ENCODE data around the gene TMEM223.
A peak's percentile ranks its signal among the peaks of the same experiment; 100 is the strongest.
"Not testable (repeated sequence)": the region's sequence is repeated elsewhere in the genome, so short reads cannot be mapped to it uniquely, and the experiment has no call there.

Gene TMEM223, protein sequence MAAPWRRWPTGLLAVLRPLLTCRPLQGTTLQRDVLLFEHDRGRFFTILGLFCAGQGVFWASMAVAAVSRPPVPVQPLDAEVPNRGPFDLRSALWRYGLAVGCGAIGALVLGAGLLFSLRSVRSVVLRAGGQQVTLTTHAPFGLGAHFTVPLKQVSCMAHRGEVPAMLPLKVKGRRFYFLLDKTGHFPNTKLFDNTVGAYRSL

DNA sequence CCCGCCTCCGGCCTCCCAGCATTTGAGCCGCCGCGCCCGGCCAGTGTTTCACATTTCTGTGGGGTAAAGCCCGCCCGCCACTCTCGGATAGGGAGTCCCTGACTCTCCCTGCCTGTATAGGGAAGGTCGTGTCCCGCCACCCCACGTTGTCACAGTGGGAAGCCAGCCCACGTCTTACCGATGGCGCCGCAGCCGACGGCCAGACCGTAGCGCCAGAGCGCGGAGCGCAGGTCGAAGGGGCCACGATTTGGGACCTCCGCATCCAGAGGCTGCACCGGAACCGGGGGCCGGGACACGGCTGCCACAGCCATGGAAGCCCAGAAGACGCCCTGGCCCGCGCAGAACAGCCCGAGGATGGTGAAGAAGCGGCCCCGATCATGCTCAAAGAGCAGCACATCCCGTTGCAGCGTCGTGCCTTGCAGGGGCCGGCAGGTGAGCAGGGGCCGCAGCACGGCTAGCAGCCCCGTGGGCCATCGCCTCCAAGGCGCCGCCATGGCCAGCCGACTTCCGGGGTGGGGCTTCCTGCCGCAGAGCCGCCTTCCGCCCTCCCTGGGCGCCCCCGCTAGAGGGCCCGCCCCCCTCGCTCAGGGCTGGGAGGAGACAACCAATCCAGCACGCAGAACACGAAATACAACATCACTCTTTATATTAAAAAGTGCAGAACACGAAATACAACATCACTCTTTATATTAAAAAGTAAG, at the start of gene TMEM223:
Gene TMEM223 (minus strand): TSS at position 506 of the 701 bp plus-strand sequence. CDS start 12 bp downstream, at position 494.
- DNase-seq (ENCODE audit: low read depth): peak; percentile 78

DNA sequence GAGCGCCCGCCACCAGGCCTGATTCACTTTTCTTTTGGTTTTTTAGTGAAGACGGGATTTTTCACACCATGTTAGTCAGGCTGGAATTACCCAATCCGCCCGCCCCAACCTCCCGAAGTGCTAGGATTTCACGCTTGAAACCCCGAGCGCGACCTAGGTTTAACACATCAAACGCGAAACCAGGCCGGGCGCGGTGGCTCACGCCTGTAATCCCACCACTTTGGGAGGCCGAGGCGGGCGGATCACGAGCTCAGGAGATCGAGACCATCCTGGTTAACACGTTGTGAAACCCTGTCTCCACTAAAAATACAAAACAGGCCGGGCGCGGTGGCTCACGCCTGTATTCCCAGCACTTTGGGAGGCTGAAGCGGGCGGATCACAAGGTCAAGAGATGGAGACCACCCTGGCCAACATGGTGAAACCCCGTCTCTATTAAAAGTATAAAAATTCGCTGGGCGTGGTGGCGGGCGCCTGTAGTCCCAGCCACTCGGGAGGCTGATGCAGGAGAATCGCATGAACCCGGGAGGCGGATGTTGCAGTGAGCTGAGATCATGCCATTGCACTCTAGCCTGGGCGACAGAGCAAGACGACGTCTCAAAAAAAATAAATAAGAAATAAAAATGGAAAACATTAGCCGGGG, 49.0 kb upstream of the TMEM223 start:
- DNase-seq (ENCODE audit: low read depth): peak; percentile 59

DNA sequence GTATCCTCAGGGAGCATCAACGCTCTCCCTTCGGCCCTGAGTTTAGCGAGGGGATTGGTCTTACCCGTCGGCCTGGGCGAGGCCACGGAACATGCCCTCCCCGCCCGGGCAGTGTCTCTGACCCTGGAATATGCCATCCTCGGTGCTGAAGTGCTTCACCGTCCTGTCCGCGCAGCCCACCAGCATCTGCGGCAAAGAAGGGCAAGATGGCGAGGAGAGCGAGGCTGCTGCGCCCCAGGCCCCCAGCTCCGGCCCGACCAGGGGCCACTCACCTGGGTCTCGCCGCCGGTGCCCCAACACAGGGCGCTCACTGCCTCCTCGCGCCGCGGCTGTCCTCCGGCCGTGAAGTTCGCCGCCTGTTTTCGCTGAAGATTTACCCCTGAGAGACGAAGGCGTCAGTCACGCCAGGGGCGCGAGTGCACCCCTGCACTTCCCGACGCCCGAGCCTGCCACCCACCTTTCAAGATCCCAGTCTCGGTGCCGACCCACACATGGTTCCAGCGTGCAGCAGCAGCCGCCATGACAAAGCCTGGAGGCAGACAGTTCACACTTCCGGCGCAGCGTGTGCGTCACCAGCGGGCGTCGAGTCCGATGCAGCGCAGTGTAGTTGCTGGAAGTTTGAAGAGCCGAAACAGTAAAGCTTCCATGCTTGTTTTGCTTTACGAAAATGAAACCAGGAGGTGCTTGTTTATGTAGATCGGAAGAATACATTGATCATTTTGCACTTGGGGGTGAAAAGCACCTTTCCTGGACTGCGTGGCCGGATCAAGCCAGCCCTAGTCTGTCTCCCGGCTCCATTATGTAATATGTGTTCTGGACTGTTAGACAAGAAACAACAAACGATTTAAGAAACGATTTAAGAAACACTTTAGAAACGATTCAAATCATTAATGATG, 47.5 kb upstream of the TMEM223 start, which contains the start of gene WDR74:
Gene WDR74 (minus strand): TSS at position 541 of the 896 bp plus-strand sequence. CDS start 20 bp downstream, at position 521.
- peak; percentile 85 for DNase-seq (ENCODE audit: low read depth)

DNA sequence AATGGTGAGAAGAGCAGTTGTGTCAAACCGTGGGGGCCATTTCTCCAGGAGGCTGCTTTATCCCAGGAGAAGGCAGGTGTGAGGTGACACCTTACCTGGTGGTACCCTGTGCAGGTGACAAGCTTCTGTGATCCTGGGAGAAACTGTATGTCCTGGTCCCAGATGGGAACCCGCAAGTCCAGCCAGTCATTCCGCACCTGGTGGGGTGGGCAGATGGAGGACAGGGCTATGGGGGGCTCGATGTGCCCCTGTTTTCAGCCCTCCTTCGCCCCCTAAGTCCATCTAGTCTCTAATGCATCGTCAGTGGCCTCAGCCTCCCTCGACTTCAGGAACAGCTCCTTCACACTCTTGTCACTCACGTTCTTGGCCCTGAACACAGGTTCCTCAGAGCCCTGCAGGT, 43.5 kb upstream of the TMEM223 start:
- DNase-seq (ENCODE audit: low read depth): no peak

DNA sequence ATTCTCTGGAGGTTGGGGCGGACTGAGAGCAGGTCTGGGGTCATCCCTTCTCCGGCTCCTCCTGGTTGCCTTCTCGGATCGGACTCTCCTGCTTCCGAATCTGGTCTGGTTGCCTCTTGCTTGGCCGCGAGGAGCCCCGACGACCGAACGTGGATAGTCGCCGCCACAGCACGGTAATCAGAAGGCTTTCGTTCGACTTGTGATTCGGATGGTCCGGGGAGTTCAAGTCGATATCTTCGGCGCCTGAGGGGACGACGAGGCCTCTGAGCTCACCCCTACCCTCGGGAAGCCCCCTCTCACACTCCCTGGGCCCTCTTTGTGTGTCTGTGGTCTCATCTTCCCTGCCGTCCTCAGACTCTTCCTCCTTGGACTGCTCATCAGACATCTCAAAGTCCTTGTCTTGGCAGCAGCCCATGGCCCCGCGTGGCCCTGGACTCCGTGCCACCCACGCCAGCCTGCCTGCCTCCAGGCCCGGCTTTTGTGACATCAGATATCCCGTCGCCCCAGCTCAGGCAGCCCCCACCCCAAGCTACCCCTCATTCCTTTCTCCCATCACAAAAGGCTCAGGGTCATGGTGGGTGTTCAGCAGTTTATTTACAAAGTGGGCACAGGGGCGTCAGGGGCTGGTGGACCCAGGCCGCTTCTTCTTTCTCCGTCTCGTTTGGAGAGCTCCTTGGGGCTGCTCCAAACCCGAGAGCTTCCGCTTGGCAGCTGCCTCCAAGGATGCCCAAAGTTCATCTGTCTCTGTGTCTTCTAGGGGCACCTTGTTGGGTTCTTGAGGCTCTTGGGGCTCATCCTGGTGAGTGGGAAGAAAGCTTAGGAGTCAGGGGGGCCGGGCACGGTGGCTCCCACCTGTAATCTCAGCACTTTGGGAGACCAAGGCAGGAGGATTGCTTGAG, 40.8 kb upstream of the TMEM223 start, which contains the start of gene TEX54:
Gene TEX54 (minus strand): TSS at position 506 of the 899 bp plus-strand sequence.
- no peak for DNase-seq (ENCODE audit: low read depth)

DNA sequence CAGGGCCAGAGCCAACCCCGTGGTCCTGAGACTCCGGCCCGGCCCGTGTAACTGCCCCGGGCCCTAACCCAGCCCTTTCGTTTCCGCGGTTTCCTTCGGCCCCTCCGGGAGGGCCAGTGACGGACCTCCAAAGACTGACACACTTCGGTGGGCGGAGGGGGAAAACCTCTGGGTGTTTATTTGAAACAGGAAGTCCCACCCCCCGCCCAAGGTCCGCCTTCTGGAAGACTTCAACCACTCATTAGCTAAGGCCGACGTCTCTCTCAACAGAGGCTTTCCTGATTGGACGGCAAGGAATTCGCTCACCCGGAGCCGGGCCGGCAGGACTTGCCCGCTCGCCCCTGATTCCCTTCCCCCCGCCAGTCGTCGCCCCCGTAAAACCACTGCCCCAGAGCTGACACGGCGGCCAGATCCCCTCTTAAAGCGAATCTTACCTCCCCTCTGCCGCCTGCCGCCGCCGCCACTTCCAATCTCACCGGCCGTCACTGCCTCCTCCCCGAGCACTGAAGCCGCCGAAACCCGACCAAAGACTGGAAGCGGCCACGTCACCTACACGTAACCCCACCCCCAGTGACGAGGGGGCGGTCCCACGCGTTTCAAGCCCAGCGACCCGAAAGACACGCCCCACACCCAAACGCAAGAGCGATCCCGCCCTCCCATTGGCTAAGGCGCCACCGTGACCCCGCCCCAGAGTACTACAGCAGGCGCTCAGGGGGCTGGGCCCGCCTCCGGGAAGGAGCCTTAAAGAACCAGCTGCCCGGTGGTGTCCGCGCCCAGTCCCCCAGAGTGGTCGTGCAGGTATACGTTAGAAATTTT, 39.9 kb upstream of the TMEM223 start, which contains the start of gene STX5:
Gene STX5 (minus strand): TSS at position 532 of the 816 bp plus-strand sequence. CDS start 808 bp downstream, outside the sequence.
- peak; percentile 99 for DNase-seq (ENCODE audit: low read depth)

DNA sequence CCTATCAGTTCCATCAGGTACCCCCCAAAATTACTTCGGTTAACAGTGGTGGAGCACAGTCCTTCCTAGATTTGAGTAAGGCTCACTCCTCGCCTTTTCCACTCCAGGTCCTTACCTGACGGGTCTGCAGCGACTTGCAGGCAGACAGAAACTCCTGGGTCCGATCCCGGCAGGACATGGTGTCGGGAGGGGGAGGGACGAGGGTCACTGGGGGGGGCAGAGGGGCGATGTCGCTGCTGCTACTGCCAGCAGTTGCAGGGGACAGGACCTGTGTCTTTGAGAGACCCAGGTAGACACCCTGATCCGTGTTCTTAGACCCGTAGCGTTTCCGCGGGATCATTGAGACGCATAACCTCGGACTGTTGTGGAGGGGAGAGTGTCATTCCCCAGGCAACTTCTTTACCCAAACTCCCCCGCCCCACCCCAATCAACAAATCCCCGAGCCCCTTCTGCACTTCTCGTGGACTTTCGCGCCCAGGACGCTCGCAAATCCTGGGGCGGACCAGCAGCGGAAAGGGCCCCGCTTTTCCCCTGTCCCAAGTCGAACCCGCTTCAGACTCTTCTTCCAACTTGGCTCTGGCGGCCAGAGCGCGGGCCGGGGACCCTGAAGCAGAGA, 39.2 kb upstream of the TMEM223 start:
- DNase-seq (ENCODE audit: low read depth): no peak

DNA sequence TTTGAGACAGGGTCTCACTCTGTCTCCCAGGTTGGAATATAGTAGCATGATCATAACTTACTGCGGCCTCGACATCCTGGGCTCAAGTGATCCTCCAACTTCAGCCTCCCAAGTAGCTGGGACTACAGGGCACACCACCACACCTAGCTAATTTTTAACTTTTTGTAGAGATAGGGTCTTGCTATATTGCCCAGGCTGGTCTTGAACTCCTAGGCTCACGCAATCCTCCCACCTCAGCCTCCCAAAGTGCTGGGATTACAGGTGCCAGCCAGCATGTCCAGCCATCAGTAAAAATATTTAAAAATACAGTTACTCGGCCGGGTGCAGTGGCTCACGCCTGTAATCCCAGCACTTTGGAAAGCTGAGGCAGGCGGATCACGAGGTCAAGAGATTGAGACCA, 36.3 kb upstream of the TMEM223 start:
- DNase-seq (ENCODE audit: low read depth): not testable (repeated sequence)

DNA sequence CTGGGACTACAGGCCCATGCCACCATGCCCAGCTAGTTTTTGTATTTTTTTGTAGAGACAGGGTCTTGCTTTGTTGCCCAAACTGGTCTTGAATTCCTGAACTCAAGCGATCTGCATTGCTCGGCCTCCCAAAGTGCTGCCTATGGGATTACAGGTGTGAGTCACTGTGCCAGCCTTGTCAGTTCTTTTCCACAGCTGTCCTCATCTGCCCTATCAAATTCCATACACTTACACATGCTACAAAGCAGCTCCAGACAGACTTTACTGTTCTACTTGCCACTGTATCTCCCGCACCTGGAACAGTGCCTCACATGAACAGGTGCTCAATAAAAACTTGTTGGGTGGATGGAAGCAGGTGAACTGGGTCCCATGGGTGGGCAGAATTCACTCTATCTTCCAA, 31.9 kb upstream of the TMEM223 start:
- no peak for DNase-seq (ENCODE audit: low read depth)

DNA sequence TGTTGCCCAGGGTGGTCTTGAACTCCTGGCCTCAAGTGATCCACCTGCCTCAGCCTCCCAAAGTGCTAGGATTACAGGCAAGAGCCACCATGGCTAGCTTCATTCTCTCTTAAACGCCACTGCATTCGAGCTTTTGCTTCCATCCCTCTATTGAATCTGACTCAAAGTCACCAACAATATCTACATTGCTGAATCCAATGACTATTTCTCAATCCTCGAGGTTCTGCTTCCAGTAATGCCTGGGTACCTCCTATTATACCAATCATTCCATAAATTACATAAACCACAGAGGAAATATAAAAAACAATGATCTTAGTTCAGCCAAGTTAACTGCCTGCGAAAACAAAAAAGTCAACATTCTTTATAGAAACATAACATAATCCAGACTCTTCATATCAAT, 25.3 kb upstream of the TMEM223 start:
- no peak for DNase-seq (ENCODE audit: low read depth)

DNA sequence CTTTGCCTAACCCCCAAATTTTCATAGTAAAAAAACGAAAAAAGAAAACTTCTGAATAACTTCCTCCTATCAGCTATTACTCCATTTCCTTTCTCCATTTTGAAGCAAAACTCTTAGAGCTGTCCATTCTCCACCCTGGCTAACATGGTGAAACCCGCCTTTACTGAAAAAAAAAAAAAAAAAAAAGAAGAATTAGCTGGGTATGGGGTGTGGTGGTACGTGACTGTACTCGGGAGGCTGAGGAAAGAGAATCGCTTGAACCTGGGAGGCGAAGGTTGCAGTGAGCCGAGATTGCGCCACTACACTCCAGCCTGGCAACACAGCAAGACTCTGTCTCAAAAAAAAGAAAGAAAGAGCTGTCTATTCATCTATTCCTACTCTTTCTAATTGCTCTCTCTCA, 24.8 kb upstream of the TMEM223 start:
- DNase-seq (ENCODE audit: low read depth): no peak

DNA sequence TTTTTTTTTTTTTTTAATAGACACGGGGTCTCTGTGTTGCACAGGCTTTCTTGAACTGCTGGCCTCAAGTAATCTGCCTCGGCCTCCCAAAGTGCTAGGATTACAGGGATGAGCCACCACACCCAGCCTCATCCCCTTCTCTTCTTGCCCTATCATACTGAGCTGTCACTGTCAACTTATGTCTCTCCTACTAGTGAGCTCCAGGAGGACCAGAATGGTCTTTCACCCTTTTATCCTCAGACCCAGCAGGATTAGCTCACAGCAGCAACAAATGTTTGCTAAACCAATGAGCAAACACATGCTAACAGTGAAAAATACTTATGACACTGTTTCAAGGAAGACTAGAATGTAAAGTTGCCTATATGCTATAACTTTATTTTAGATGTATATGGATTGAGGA, 19.9 kb upstream of the TMEM223 start:
- no peak for DNase-seq (ENCODE audit: low read depth)

DNA sequence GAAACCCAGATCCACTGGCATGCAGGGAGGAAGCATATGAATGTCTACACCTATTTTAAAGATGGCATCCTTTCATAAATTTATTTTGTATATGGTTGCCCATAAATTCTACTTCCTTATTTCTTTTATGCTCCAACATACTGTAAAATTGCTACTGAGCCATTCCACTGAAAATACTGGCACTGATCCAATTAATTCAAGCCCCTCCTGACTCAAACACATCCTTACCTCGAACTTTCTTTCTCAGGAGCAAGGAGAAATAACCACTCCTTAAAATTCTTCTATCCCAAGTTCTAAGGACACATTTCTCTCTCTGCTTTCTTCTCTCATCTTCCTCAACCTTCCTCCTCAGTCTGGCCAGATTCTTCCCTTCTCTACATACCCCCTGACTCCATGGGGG, 18.9 kb upstream of the TMEM223 start:
- no peak for DNase-seq (ENCODE audit: low read depth)

DNA sequence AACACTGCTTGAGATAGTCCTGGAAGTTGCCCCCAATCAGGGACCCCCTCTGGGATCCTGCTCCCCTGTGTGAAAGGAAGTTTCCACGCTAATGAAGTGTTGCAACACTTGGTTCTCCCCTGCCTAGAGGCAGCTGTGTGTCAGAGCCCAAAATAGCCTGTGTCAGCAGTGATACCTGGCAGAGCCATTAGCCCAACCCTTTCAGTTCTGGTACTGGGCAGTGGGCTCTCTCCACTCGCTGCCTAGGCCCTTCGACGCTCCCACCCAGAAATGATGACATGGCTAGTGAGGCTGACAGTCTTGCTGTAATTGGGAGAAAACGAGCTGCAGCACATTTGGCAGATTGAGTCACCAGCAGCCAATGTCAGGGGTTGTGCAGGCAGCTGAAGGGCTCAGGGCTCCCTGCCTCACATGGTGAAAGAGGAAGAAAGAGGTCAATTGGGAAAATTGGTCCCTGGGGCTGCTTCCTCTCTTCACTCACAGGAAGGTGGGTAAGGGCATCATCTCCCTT, 14.9 kb upstream of the TMEM223 start:
- DNase-seq (ENCODE audit: low read depth): no peak

DNA sequence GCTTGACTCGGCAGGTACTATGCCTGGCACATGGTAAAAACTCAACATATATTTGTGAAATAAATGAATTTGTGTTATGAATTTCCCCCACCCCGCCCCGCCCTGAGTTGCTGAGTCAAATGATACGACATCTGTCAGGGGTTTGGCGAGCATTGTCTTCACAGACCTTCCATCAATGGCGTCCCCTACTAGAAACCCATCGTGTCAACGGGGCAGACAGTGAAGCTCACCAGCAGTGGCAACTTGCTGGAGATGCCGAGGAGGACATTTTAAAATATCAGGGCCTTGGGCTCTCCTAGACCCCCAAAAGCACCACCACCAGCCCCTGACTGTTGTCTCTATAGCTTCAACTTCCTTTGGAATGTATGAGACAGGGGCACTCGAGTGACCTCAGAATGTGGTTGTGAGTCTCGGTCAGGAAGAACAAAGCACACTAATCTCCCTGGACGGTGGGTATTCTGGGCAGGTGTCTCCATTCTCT, 14.2 kb upstream of the TMEM223 start:
- DNase-seq (ENCODE audit: low read depth): no peak

DNA sequence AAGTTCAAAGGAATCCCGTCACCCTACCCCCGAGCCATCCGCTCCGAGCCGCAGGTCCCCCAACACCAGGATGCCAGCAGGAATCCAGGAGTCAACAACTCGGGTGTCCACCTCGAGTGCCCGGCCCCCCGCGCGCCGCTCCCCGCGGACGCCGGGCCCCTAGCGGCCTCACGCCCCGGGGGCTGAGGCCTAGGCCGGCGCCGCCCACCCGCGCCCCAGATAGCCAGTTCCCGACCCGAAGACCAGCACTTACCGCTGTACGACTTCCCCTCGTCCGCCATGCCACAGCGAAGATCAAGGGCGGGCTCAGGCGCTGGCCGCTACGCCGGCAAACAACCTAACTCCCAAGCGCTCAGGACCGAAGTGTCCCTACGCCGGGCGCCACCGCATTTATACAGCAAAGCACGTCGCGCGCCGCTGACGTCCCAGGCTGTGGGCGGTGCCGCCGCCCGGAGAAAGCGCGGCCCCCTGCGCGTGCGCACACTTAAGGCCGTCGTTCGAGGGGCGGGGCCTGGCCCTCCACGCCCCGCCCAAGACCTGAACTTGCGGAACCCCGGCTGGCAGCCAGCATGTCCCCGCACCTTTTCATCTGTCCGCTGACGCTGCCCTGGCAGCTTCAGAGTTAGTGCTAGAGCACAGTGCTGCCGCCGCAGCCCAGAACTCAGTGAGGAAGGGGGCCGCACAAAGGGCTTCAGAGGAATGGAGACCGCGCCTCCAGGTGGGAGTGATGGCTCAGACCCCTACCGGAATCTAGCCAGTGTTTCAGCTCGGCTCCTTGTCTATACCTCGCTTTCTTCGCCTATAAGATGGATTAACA, 13.5 kb upstream of the TMEM223 start, which contains the start of gene NXF1:
Gene NXF1 (minus strand): TSS at position 365 of the 817 bp plus-strand sequence. CDS start 84 bp downstream, at position 281.
- peak; percentile 93 for DNase-seq (ENCODE audit: low read depth)

DNA sequence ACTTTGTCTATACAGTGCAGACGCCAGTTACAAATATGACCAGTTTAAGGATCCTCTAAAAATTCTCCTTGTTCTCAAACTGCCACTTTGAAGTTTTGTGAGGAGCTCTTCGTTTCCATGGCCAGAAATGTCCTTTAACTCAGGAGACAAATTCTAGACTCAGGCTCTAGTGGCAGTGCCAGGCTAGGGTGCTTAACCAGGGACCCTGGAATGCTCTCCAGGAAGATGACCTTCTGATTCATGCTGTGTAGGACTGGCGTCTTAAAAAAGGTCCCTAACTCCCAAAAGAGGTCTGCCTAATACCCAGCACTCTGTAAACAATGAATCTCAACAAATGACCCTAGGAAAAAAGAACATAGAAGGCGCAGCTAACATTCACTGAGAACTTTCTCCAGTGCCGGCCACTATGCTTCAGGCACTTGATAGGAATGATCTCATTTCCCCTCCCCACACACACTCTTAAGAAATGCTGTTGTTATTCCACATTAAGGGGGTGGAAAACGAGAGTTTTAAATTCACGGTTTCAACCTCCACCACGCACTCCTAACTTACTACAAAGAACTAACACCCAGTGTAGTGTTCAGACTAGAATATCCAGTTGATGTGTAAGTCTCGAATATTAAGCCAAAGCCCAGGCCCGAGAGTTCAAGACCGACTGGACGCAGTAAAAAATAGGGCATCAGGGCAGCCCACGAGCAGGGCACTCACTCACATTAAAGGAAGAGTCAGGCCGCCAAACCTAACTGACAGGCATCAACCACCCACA, 12.7 kb upstream of the TMEM223 start:
- no peak for DNase-seq (ENCODE audit: low read depth)
